A172 (cell line): ENCODE results near the gene SYNRG. TPM values are rescaled to one million over a fixed set of nuclear protein-coding genes. Genes with fewer than 3 reads are reported as not detected.

Experiments used
- DNase-seq: peaks from one replicate; pipeline ENCODE4 v3.0.0-alpha.2; 2015; ENCODE audit warnings: low spot score
- total RNA-seq: library from RNA; depleted of rRNA; stranded (reverse); fragments of >200 nt; shearing (Covaris generic); gene quantifications from 2 replicates; pipeline ENCODE4 v1.2.3, GENCODE V29; 2014

SYNRG gene
- total RNA-seq, 1 experiment from 2014 or later: 7.4 TPM

DNA sequence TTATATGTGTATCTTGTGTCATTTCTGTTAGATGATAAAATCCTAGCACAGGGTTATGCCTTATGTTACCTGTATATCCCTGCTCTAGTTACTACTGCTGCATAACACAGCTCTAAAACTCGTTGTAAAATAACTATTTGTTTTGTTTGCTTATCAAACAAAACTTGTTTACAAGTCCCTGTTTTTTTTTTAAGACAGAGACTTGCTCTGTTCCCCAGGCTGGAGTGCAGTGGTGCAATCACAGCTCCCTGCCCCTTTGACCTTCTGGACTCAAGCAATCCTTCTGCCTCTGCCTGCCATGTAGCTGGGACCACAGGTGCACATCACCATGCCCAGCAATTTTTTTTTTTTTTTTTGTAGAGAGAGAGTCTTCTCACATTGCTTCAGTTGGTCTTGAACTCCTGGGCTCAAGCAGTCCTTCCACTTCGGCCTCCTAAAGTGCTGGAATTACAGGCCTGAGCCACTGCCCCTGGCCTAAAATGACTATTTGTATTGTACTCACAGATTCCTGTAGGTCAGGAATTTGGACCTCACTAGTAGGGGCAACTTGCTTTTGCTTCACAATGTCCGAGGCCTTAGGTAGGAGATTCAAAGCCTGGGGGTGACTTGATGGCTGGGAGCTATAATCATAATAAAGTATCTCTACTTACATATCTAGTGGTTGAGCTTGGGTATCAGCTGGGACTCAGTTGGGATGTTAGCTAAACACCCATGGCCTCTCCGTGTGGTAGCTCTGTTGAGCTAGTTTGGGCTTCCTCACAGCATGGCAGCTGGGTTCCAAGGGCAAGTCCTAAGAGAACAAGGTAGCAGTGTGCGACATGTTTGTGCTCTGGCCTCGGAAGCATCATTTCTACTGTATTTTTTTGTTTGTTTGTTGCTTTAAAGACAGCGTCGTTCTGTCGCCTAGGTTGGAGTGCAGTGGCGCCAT is 106.9 kb downstream of the SYNRG start:
- no peak for DNase-seq

DNA sequence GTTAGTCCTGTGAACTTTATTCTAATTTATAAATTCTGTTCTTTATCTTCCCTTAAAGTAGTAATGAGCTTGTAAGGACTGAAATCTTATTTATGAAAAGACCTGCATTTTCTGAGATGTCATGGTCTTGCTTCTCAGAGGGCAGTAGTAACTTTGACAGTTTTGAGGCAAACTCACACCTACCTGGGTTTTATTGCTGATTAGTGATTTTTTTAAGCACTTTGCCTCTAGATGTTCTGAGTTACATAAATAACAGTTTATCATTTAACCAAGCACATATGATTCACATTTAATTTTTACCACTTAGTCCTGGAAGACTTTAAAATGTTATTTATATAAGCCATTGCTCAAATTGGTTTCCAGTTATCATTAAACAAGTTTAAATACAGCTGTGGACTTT is 108.8 kb downstream of the SYNRG start:
- DNase-seq: no peak

DNA sequence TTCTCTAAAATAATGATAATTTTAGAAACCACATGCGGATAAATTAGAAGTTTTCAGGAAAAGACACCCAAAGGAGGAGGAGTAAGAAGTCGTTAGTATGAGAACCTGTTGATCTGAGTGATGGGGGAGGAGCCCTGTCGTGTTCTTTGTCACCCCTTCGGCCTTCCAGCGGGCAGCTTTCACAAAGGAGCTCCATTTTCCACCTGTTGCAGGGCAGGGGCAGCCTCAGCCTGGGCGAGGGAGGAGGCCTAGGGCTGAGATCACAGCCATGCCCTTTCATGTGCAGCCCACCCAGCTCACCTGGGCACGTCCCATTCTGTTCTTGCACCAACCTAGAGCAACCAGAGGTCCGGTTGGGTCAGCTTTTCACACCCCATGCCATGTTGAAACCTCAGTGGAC is 114.2 kb downstream of the SYNRG start:
- no peak for DNase-seq

DNA sequence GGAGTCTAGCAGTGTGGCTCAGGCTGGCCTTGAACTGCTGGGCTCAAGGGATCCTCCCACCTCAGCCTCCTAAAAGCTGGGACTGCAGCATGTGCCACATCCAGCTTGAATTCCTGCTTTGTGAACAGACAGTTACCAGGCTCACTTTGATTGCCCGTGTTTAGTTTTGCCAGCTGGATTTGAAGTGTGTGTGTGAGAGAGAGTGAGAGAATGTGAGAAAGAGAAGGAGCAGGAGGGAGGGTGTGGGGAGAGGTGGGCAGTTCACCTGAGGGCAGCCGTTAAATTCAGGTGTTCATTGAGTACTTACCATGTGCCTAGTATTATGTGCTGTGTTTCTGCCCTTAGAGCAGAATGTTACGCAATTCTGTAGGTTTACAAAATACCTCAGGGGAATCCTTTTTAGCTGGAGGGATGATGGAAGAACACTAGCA is 114.8 kb downstream of the SYNRG start:
- DNase-seq: no peak

- peak; percentile 90 for DNase-seq
These were observed 115.8 kb downstream of the SYNRG start for GRCh38 chr17:37493249-37494027.

DNA sequence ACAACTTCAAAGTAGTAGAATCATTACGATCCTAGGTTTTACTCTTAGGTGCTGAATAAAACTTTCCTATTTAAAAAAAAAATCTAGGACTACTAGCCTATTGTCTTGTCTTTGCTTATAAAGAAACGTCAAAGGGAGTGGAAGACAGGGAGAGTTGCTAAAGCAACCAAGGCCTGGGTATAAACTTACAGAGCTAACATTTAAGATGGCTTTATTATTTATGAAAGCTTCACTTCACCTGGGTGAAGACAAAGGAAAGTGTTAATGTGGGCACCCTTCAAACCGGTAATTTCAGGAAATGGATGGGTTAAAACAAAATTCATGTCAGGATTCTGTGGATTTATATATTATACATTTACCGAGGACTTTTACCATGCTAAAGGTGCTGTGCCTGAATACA is 117.1 kb downstream of the SYNRG start:
- DNase-seq: no peak

DNA sequence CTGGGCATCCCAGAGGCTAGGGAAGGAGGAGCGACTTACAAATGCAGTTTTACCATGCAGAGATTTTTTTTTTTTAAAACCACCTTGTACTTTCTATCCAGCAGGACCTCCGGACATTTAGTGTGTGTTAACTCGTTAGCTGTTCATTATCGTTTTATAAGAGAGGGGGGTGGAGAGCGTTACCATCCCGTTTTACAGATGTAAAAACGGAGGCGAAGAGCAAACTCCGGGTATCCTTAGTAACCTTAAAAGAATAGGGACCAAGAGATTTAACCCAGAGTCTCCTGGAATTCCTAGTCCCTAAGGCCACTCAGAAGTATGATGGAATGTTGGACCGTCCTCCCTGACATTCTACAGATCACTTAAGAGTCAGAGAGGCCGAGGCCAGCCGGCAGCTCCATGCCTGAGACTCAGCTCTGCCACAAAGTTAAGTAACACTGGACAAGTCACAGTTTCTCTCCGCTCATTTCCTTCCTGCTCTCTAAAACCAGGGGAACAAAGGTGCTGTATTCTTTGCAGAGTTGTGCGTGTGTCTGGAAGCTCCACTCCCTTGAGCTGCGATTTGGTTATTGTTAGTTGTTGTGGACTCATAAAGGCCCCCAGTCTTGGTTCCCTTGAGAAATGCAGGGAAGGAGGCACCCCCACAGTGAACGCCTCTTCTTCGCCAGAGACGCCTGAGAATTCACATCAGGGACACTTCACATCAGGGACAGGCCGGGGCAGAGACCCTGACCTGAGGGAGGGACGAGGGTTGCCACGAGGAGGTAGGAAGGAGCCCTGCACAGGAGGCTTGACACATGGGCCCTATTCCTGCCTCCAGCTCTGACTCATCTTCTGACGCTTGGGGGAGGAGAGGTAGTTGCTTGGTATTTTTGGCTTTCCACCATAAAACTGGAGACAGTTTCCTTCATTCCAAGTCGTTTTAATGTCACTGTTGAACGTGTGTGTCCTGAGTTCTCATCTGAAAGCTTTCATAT is 118.3 kb downstream of the SYNRG start:
- DNase-seq: peak; percentile 92

GRCh38 chr17:37490022-37490587 is 119.1 kb downstream of the SYNRG start:
- peak; percentile 33 for DNase-seq

DNA sequence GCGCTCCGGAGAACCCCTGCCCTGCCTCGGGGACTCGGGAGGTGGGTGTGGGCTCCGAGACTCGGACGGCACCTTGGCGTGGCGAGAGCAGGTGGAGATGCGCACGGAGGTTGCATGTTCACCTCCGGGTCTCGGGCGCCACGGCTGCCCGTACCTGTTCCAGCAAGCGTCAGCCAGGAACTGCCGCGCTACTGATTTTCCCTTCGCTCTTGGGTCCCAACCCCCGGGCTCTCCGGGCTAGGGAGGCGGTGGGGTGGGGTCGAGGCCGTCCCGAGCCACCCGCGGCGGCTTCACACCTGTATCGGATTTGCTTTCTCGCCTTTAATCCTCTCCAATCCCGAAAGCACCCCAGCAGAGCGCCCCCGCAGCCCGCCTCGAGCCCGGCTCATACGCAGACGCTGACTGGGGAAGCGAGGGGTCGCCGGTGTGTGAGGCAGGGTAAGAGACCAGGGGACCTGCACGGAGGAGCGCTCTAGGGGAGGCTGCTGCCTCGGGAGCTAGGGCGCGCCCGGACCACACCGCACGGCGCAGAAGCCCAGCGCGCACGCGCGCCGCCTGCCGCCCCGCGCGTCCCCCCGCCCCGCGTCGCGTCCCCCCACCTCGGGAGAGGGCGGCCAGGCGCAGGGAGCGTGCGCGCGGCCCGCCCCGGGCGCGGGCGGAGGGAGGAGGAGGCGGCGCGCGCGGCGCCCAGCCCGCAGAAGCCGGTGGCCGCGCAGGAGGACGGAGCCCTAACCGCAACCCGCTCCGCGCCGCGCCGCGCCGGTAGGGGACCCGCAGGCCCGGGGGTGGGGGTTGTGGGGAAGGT is 119.8 kb downstream of the SYNRG start, which contains the start of gene DUSP14:
DUSP14 (plus strand) TSS at position 695 of the 805 bp plus-strand sequence. CDS start 22,382 bp downstream, outside the sequence.
- peak; percentile 54 for DNase-seq

DNA sequence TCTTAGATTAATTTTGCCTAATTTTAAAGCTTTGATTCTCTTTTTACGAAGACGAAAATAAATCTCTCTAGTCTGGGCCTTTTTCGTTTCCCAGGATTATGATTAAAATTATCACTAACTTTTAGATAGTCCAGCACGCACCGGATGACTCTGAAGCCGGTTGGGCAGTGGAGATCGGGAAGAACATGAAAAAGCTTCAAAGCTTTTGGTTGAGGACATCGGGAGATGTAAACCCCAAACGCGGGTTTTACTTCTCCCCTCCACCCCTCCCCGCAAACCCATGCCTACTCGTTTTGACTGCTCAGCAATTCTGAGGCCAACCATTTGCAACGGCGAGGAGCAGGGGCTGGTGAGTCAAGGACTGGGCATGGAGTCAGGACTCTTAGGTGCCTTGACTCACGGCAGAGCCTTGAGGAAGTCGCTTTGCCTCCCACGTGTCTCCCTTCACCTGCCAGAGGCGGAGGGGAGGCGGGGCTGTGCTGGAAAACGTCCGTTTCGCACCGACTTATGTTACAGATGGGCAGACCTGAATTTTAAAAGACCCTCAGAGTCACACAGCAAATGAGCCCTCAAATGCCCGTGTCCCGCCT is 120.5 kb downstream of the SYNRG start:
- DNase-seq: peak; percentile 96

GRCh38 chr17:37488009-37488604 is 121.1 kb downstream of the SYNRG start:
- DNase-seq: peak; percentile 94

DNA sequence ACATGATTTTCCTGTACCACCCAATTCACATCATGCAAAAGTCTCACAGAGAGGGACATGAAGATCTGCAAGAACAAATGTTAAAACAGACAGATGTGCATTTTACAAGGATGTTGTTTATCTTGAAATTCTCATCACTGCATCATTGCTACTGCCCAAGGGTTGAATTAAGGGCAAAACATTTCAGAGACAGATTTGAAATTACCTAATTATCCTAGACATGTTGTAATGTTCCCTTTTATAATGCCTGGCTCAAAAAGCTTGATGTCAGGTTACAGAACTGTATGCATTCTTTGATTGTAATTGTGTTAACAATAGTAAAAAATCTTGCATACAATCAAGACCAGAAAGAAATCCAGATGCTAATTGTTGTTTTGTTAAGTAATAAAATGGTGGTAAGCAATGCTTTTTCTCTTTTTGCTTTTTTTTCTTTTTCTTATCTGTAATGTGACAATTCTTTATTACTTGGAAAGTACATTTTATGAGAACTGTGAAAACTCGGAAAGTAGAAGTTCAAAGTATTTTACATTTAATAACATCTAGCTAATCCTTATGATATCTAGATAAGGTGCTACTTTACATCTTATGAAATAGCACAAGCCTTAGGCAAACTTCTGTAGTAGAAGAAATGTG is 123.2 kb downstream of the SYNRG start:
- DNase-seq: no peak

- DNase-seq: peak; percentile 55
These were observed 125.7 kb downstream of the SYNRG start for GRCh38 chr17:37483311-37484039.

GRCh38 chr17:37481001-37481665 is 128.1 kb downstream of the SYNRG start:
- DNase-seq: no peak

GRCh38 chr17:37480427-37480826 is 128.8 kb downstream of the SYNRG start:
- no peak for DNase-seq

DNA sequence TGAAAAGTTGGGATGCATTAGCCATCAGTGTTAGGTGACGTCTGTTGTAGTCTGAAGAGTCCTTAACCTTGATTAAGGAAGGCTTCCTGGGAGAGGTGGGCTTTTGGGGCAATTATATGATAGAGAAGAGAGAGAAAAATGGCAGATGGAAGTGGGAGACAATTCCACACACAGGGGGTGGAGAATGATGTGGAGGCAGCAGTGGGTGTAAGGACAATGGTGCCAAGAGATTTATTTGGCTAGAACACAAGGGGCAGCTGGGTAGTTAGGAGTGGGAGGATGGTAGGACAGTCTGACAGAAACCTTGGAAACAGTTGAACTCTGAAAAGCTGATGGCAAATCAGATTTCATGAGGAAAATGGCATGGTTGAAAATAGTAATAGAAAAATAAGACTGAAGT is 130.2 kb downstream of the SYNRG start:
- no peak for DNase-seq

DNA sequence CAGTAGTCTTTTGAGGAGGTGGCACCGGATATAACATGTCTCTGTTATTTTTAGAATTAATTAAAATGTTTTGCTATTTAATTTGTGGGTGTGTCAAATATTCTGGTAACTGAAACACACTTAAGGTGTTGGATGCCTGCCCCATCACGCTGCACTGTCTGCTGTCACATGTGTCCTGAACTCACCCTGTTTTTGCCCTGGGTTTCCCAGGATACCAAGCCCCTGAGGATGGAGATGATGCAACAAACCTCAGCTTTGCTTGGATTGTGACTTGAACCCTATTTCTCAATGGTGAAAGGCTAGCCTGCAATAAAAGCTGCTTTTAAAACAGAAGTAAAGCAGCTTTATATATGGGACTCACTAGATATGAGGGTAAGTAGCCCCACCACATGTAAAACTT is 131.0 kb downstream of the SYNRG start:
- DNase-seq: no peak
